Inferior parietal cortex (tissue), 1 donor: ENCODE data around the gene CYP4F22.
"Not testable (repeated sequence)": the region's sequence is repeated elsewhere in the genome, so short reads cannot be mapped to it uniquely, and the experiment has no call there.

Source experiments
- DNase-seq: peaks from one replicate; pipeline ENCODE4 v3.0.0-alpha.2; 2016; ENCODE audit errors: extremely low spot score

CYP4F22 gene

GRCh38 chr19:15488489-15489226 is 19.7 kb upstream of the CYP4F22 start:
- no peak for DNase-seq

GRCh38 chr19:15495151-15495550 is 13.2 kb upstream of the CYP4F22 start:
- no peak for DNase-seq

- DNase-seq = no peak
Measured at GRCh38 chr19:15498156-15498858, 10.0 kb upstream of the CYP4F22 start.

GRCh38 chr19:15498910-15499309 is 9.4 kb upstream of the CYP4F22 start:
- DNase-seq = no peak

- DNase-seq = no peak
Measured at GRCh38 chr19:15501596-15501995, 6.7 kb upstream of the CYP4F22 start.

- DNase-seq = no peak
Measured at GRCh38 chr19:15502264-15502663, 6.1 kb upstream of the CYP4F22 start.

- no peak for DNase-seq
Measured at GRCh38 chr19:15506074-15506571, 2.2 kb upstream of the CYP4F22 start.

- no peak for DNase-seq
Measured at GRCh38 chr19:15507068-15508034, 974 bp upstream of the CYP4F22 start.

- no peak for DNase-seq
Measured at GRCh38 chr19:15511671-15512424, 3.5 kb downstream of the CYP4F22 start.

- DNase-seq = not testable (repeated sequence)
Measured at GRCh38 chr19:15515227-15515625, 6.9 kb downstream of the CYP4F22 start.

- no peak for DNase-seq
Measured at GRCh38 chr19:15516363-15516762, 8.0 kb downstream of the CYP4F22 start.

- DNase-seq = no peak
Measured at GRCh38 chr19:15517778-15518177, 9.5 kb downstream of the CYP4F22 start.

GRCh38 chr19:15519433-15519976 is 11.2 kb downstream of the CYP4F22 start:
- no peak for DNase-seq

GRCh38 chr19:15524781-15525180 is 16.5 kb downstream of the CYP4F22 start:
- no peak for DNase-seq

- DNase-seq = no peak
Measured at GRCh38 chr19:15525291-15525690, 17.0 kb downstream of the CYP4F22 start.

GRCh38 chr19:15526408-15526807 is 18.1 kb downstream of the CYP4F22 start:
- no peak for DNase-seq

- DNase-seq = no peak
Measured at GRCh38 chr19:15527705-15528104, 19.4 kb downstream of the CYP4F22 start.

GRCh38 chr19:15529774-15530372 is 21.5 kb downstream of the CYP4F22 start:
- DNase-seq = no peak

- DNase-seq = no peak
Measured at GRCh38 chr19:15532779-15533521, 24.6 kb downstream of the CYP4F22 start.

GRCh38 chr19:15533522-15533830 is 25.2 kb downstream of the CYP4F22 start:
- DNase-seq = not testable (repeated sequence)
